H1 (cell line): ENCODE results near the gene RNF152. TPM values are rescaled to one million over a fixed set of nuclear protein-coding genes. Genes with fewer than 3 reads are reported as not detected.

Experiments
- CTCF ChIA-PET: fragments of 300-600 bp; sonication (Branson Sonifier 250); formaldehyde crosslinking; loops from one replicate; lab custom pipeline; 2021; ENCODE audit not compliant: partially characterized antibody; lab: Charles Lee
- POLR2A ChIA-PET: fragments of 300-600 bp; sonication (Branson Sonifier 250); formaldehyde crosslinking; loops from one replicate; lab custom pipeline; 2021; ENCODE audit warnings: inconsistent platforms; ENCODE audit not compliant: partially characterized antibody; lab: Charles Lee
- DNase-seq, 2 experiments: peaks; one replicate each; pipeline versions ENCODE4 v3.0.0 to v3.0.0-alpha.2; 2010 to 2022; ENCODE audit warnings: low spot score in 2 of 2, low read depth in 1 of 2, mixed read lengths in 1 of 2
- FAIRE-seq: peaks from 2 replicates; lab custom pipeline; 2011; peaks lifted over from hg19 to GRCh38; lab: Jason Lieb, UNC
- H2AFZ ChIP-seq: 2 replicates; pipeline ENCODE4 v1.8.1; 2012; ENCODE audit warnings: low read length, inconsistent platforms
- H2AK5ac ChIP-seq: 2 replicates; pipeline ENCODE4 v1.6.1; 2013; ENCODE audit warnings: low read depth, low read length
- H2BK120ac ChIP-seq: replicated peaks from 2 replicates; pipeline ENCODE3; 2013; ENCODE audit warnings: low read depth, low read length, inconsistent platforms
- H2BK12ac ChIP-seq: 2 replicates; pipeline ENCODE4 v1.6.1; 2013; ENCODE audit warnings: low read depth, low read length
- H2BK15ac ChIP-seq: 2 replicates; pipeline ENCODE4 v1.6.1; 2013; ENCODE audit warnings: low read length
- H2BK20ac ChIP-seq: 2 replicates; pipeline ENCODE4 v1.6.1; 2013; ENCODE audit warnings: low read length
- H2BK5ac ChIP-seq: 2 replicates; pipeline ENCODE4 v1.6.1; 2013; ENCODE audit warnings: low read depth, low read length
- H3K14ac ChIP-seq: 2 replicates; pipeline ENCODE4 v1.6.1; 2013; ENCODE audit warnings: inconsistent platforms; ENCODE audit not compliant: insufficient read length
- H3K18ac ChIP-seq: 2 replicates; pipeline ENCODE4 v1.6.1; 2013; ENCODE audit warnings: low read length; ENCODE audit errors: extremely low read depth
- H3K23ac ChIP-seq: 2 replicates; pipeline ENCODE4 v1.6.1; 2013; ENCODE audit warnings: inconsistent platforms; ENCODE audit not compliant: insufficient read length
- H3K23me2 ChIP-seq: 2 replicates; pipeline ENCODE4 v1.6.1; 2013; ENCODE audit warnings: low read depth, low read length
- H3K27ac ChIP-seq: 2 replicates; pipeline ENCODE4 v1.6.1; 2011; ENCODE audit warnings: low read depth, low read length, inconsistent platforms
- H3K27me3 ChIP-seq, 4 experiments: replicated peaks in 1 of 4; 1 replicate in 1 of 4; 2 replicates in 3 of 4; pipeline versions ENCODE4 v1.6.1 to v1.8.1; 2011 to 2013; ENCODE audit warnings: low read length in 3 of 4, mild to moderate bottlenecking in 3 of 4, inconsistent platforms in 2 of 4, mixed read lengths in 2 of 4, moderate library complexity in 1 of 4; ENCODE audit not compliant: control insufficient read depth in 3 of 4, insufficient read depth in 3 of 4; ENCODE audit errors: extremely low read depth in 1 of 4
- H3K36me3 ChIP-seq, 4 experiments: 2 replicates each; pipeline versions ENCODE4 v1.6.1 to v1.8.1; 2011 to 2013; ENCODE audit warnings: mild to moderate bottlenecking in 4 of 4, low read length in 3 of 4, moderate library complexity in 2 of 4, control low read depth in 1 of 4, inconsistent platforms in 1 of 4; ENCODE audit not compliant: insufficient read depth in 4 of 4, control insufficient read depth in 2 of 4
- H3K4ac ChIP-seq: replicated peaks from 2 replicates; pipeline ENCODE3; 2013; ENCODE audit warnings: low read length, low read depth, mixed read lengths, inconsistent platforms; ENCODE audit not compliant: insufficient read length
- H3K4me1 ChIP-seq, 4 experiments: replicated peaks in 1 of 4; 1 replicate in 1 of 4; 2 replicates in 3 of 4; pipeline versions ENCODE4 v1.6.1 to v1.8.1; 2011 to 2013; ENCODE audit warnings: low read length in 3 of 4, inconsistent platforms in 2 of 4, mixed read lengths in 1 of 4; ENCODE audit not compliant: insufficient read depth in 4 of 4, control insufficient read depth in 3 of 4
- H3K4me2 ChIP-seq, 2 experiments: 2 replicates each; pipeline versions ENCODE4 v1.6.1 to v1.8.1; 2011 to 2013; ENCODE audit warnings: low read depth in 2 of 2, low read length in 2 of 2, control low read depth in 1 of 2, inconsistent platforms in 1 of 2, mild to moderate bottlenecking in 1 of 2; ENCODE audit not compliant: insufficient read depth in 1 of 2
- H3K4me3 ChIP-seq, 4 experiments: fragments of 200-600, 300-600 bp in 1 of 4; sonication (generic), shearing (Covaris generic), sonication (Bioruptor Twin) in 1 of 4; 2 replicates each; pipeline versions ENCODE4 v1.5.1 to v1.8.1; 2011 to 2016; ENCODE audit warnings: low read length in 4 of 4, low read depth in 3 of 4, control low read depth in 2 of 4, inconsistent platforms in 2 of 4, mild to moderate bottlenecking in 2 of 4, mixed read lengths in 1 of 4, moderate library complexity in 1 of 4; ENCODE audit not compliant: insufficient read depth in 2 of 4; ENCODE audit errors: extremely low read depth in 1 of 4
- H3K56ac ChIP-seq: replicated peaks from 2 replicates; pipeline ENCODE3; 2013; ENCODE audit warnings: low read depth, mild to moderate bottlenecking, mixed read lengths, low read length, inconsistent platforms; ENCODE audit not compliant: insufficient read length
- H3K79me1 ChIP-seq: 2 replicates; pipeline ENCODE4 v1.6.1; 2013; ENCODE audit warnings: low read depth, low read length, control low read depth
- H3K79me2 ChIP-seq, 2 experiments: 2 replicates each; pipeline versions ENCODE4 v1.6.1 to v1.8.1; 2012 to 2013; ENCODE audit warnings: low read length in 2 of 2, mild to moderate bottlenecking in 2 of 2, inconsistent platforms in 1 of 2; ENCODE audit not compliant: insufficient read depth in 2 of 2, control insufficient read depth in 1 of 2
- H3K9ac ChIP-seq, 4 experiments: replicated peaks in 1 of 4; 1 replicate in 1 of 4; 2 replicates in 3 of 4; pipeline versions ENCODE4 v1.6.1 to v1.8.1; 2011 to 2013; ENCODE audit warnings: low read depth in 3 of 4, low read length in 3 of 4, control low read depth in 2 of 4, mild to moderate bottlenecking in 2 of 4, moderate library complexity in 2 of 4, inconsistent platforms in 1 of 4; ENCODE audit errors: extremely low read depth in 1 of 4
- H3K9me3 ChIP-seq, 2 experiments: 2 replicates each; pipeline versions ENCODE4 v1.6.1 to v1.8.1; 2012 to 2013; ENCODE audit warnings: mild to moderate bottlenecking in 2 of 2, moderate library complexity in 2 of 2, control low read depth in 1 of 2, inconsistent platforms in 1 of 2, low read depth in 1 of 2, low read length in 1 of 2, mixed read lengths in 1 of 2; ENCODE audit not compliant: insufficient read depth in 2 of 2
- H4K20me1 ChIP-seq, 2 experiments: replicated peaks in 1 of 2; 2 replicates each; pipeline versions ENCODE3 to v1.8.1; 2011 to 2013; ENCODE audit warnings: inconsistent platforms in 2 of 2, low read length in 2 of 2, mild to moderate bottlenecking in 1 of 2; ENCODE audit not compliant: insufficient read depth in 2 of 2, control insufficient read depth in 1 of 2
- H4K5ac ChIP-seq: 2 replicates; pipeline ENCODE4 v1.6.1; 2013; ENCODE audit warnings: low read length, low read depth, mixed read lengths, inconsistent platforms; ENCODE audit not compliant: insufficient read length
- H4K8ac ChIP-seq: 2 replicates; pipeline ENCODE4 v1.8.0; 2013; ENCODE audit warnings: mild to moderate bottlenecking, moderate library complexity, low read length, inconsistent platforms; ENCODE audit not compliant: insufficient read depth; ENCODE audit errors: extremely low read depth
- H4K91ac ChIP-seq: replicated peaks from 2 replicates; pipeline ENCODE3; 2013; ENCODE audit warnings: low read length, mixed read lengths, inconsistent platforms; ENCODE audit not compliant: insufficient read length
- POU5F1 ChIP-seq: IDR thresholded peaks from 2 replicates; pipeline ENCODE4 v1.6.1; 2011; ENCODE audit warnings: low read depth, mild to moderate bottlenecking, low read length, moderate library complexity
- SAP30 ChIP-seq: fragments of 300-600 bp; sonication (generic); IDR thresholded peaks from 2 replicates; pipeline ENCODE4 v1.7.1; 2012; ENCODE audit warnings: low read length, moderate library complexity, mild to moderate bottlenecking, inconsistent platforms; ENCODE audit not compliant: insufficient read depth, insufficient replicate concordance
- USF2 ChIP-seq: IDR thresholded peaks from 2 replicates; pipeline ENCODE4 v1.6.1; 2011; ENCODE audit warnings: low read length, improper control_type of control experiment
- WGBS, 2 experiments: shearing (Covaris generic) in 1 of 2; methylation state at CpG; one replicate each; pipeline versions ENCODE4 v1.1.6 to v1.1.7; 2013 to 2015; ENCODE audit warnings: low lambda C conversion rate in 2 of 2, mixed read lengths in 2 of 2, inconsistent platforms in 1 of 2, low coverage in 1 of 2, missing lambda C conversion rate in 1 of 2; ENCODE audit not compliant: insufficient replicate concordance in 2 of 2, insufficient coverage in 1 of 2, insufficient read length in 1 of 2; ENCODE audit errors: extremely low coverage in 1 of 2, missing lambda C conversion rate in 1 of 2; 5-methylcytosine and 5-hydroxymethylcytosine counted together
- polyA plus RNA-seq, 7 experiments: library from polyadenylated mRNA; depleted of rRNA in 3 of 7; stranded (reverse) in 5 of 7; unstranded in 2 of 7; fragments of >200 nt in 5 of 7; fragments of 200-250 nt in 2 of 7; gene quantifications; 1 replicate in 5 of 7; 2 replicates in 1 of 7; 4 replicates in 1 of 7; pipeline versions ENCODE4 v1.2.1 to v1.2.3, GENCODE V29; 2011 to 2013; ENCODE audit warnings: missing spikeins in 2 of 7, mixed read lengths in 2 of 7
- total RNA-seq: library from RNA; stranded (reverse); fragmentation: NEBNext Ultra II Directional; extraction: Animal tissue kit (Norgen Biotek cat#: 25700); gene quantifications from 2 replicates; pipeline ENCODE4 v1.2.1, GENCODE V29; 2021

The RNF152 gene
- total and polyA plus RNA-seq, 2 of the 8 experiments (the other 6 are each of a cell fraction or from before 2014, with no cell fraction given) = 1.1 to 2.7 TPM

- no peaks in the 10 kb centered on the region; a peak in 2 of 7 replicates for H3K4me1 ChIP-seq
- H4K8ac ChIP-seq = no peak overlapping the region
- H3K79me1 ChIP-seq = 0 out of 2 replicates have a peak, but pooled peaks cover 2% of the 10 kb centered on the region
- H3K23ac ChIP-seq = no peak overlapping the region
- POLR2A ChIA-PET = no interaction called here
- no peak for DNase-seq
- H3K27ac ChIP-seq = no peak overlapping the region
- no peak overlapping the region for H4K91ac ChIP-seq
- H2AFZ ChIP-seq = no peak overlapping the region
- H4K5ac ChIP-seq = no peak overlapping the region
- no peak overlapping the region for H3K56ac ChIP-seq
- H3K9ac ChIP-seq = no peak overlapping the region
- no peaks in the 10 kb centered on the region for H3K27me3 ChIP-seq
- no peak for FAIRE-seq
- H2BK20ac ChIP-seq = no peak overlapping the region
- H3K14ac ChIP-seq = no peak overlapping the region
- H2BK120ac ChIP-seq = no peak overlapping the region
- H2BK12ac ChIP-seq = no peak overlapping the region
- no peak overlapping the region for H3K4me2 ChIP-seq
- H2AK5ac ChIP-seq = no peak overlapping the region
- H3K4ac ChIP-seq = no peak overlapping the region
- no peaks in the 10 kb centered on the region for H3K36me3 ChIP-seq
- H3K18ac ChIP-seq = no peak overlapping the region
- CTCF ChIA-PET = interaction anchor here (0.6 to 2.0 kb wide), 3 partner anchors 10 to 208 kb away, joined by 3 to 5 read pairs (median 4); no protein-coding TSS in a partner anchor
- H2BK5ac ChIP-seq = no peak overlapping the region
- no peaks in the 10 kb centered on the region for H3K9me3 ChIP-seq
- no peaks in the 10 kb centered on the region for H3K79me2 ChIP-seq
- WGBS, 2 experiments = 90% methylated on average over 6 of the region's 6 CpGs; no CpG with 5 or more reads in 1 of the 2 experiments
- no peaks in the 10 kb centered on the region for H3K23me2 ChIP-seq
- no peak overlapping the region for H2BK15ac ChIP-seq
- no peak overlapping the region for H3K4me3 ChIP-seq
- no peaks in the 10 kb centered on the region for H4K20me1 ChIP-seq
- no peak for TF ChIP-seq SAP30
- no peak for TF ChIP-seq POU5F1
- no peak for TF ChIP-seq USF2
Measured at GRCh38 chr18:61831071-61831470, 61.7 kb downstream of the RNF152 start.
